Left lung (tissue), 10 donors: ENCODE data around the gene PTPN3. TPM values are rescaled to one million over a fixed set of nuclear protein-coding genes. Genes with fewer than 3 reads are reported as not detected.
A peak's percentile ranks its signal among the peaks of the same experiment; 100 is the strongest.
"Not testable (repeated sequence)": the region's sequence is repeated elsewhere in the genome, so short reads cannot be mapped to it uniquely, and the experiment has no call there.

Experiments
- ATAC-seq: fragments of 200-7000 bp; cut with Tn5 transposase; one replicate; pipeline ENCODE4 v1.9.1; 2020; ENCODE audit warnings: moderate library complexity
- DNase-seq, 4 donors: peaks; one replicate each; pipeline ENCODE4 v3.0.0-alpha.2; 2013 to 2020
- H3K27ac ChIP-seq, 2 donors: fragments of 200-600 bp; sonication (generic) in 1 of 2; one replicate each; pipeline versions ENCODE4 v1.5.0 to v1.8.0; 2020 to 2021
- H3K27me3 ChIP-seq, 2 donors: fragments of 200-600 bp; sonication (generic) in 1 of 2; one replicate each; pipeline versions ENCODE4 v1.5.0 to v1.8.0; 2020 to 2021
- H3K36me3 ChIP-seq, 2 donors: fragments of 200-600 bp; sonication (generic) in 1 of 2; one replicate each; pipeline versions ENCODE4 v1.5.0 to v1.8.0; 2020 to 2021
- H3K4me1 ChIP-seq, 2 donors: fragments of 200-600 bp; one replicate each; pipeline ENCODE4 v1.8.0; 2021
- H3K4me3 ChIP-seq, 2 donors: fragments of 200-600 bp; sonication (generic) in 1 of 2; one replicate each; pipeline versions ENCODE4 v1.5.0 to v1.8.0; 2020 to 2021; ENCODE audit warnings: mild to moderate bottlenecking in 1 of 2
- H3K9me3 ChIP-seq, 2 donors: fragments of 200-600 bp; sonication (generic) in 1 of 2; one replicate each; pipeline versions ENCODE4 v1.5.0 to v1.8.0; 2020 to 2021
- intact Hi-C, 2 donors: fragments of 100-400 bp; cut with DNase I; formaldehyde crosslinking; loops; one replicate each; pipeline versions ENCODE4 v1.11.2 to v1.14.2; 2022
- polyA plus RNA-seq, 6 donors: library from polyadenylated mRNA; unstranded; fragments of 120-200 nt; gene quantifications; one replicate each; pipeline ENCODE4 v1.2.1, GENCODE V29; 2013; ENCODE audit not compliant: insufficient read length in 6 of 6
- total RNA-seq, 2 donors: library from RNA; stranded (reverse); fragmentation: NEBNext Ultra II Directional; extraction: Animal tissue kit (Norgen Biotek cat#: 25700); gene quantifications; one replicate each; pipeline ENCODE4 v1.2.1, GENCODE V29; 2021
- TF ChIP-seq, protein P1 (sequence below), 2 donors: fragments of 200-600 bp; sonication (generic) in 1 of 2; IDR thresholded peaks; one replicate each; pipeline versions ENCODE4 v1.5.0 to v1.8.0; 2021; ENCODE audit warnings: antibody characterized with exemption in 2 of 2
- donor health status: DM: no; HTN: yes; CAD: no.
- donor health status: DM: no; HTN: no; CAD: no.

The PTPN3 gene
- total and polyA plus RNA-seq, 8 donors, result 7.7 to 16.6 (median 15.7) TPM

DNA sequence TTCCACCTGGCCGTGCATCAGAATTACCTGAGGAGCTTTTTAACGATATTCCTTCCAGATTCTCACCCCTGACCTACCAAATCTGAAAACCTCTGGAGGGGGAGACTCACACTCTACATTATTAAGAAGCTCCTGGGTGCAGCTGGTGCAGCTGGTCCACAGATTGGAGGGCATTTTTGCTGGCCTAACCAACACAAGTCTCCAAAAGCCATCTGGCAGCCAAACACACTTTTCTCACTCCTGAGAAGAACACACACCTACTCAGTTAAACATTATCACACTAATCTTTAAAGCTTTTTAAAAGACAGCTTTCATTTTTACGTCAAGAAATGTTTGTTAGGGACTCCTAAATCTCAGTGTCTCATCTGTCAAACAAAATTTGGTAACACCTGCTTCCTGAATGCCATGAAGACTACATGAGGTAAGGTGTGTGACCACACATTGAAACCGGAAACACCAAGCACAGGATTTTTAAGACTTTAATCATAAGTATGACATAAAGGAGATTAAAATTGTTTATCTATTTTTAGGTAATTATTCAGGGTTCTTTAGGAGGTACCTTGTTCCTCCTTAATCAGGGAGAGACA lies 14.2 kb upstream of the PTPN3 start:
- no peaks in the 10 kb centered on the region for H3K36me3 ChIP-seq
- H3K4me3 ChIP-seq, result no peak overlapping the region
- intact Hi-C loops, result no loop called here
- H3K4me1 ChIP-seq, result no peaks in the 10 kb centered on the region
- no peaks in the 10 kb centered on the region for H3K9me3 ChIP-seq
- H3K27me3 ChIP-seq, result no peaks in the 10 kb centered on the region
- ATAC-seq, result no peak
- no peak overlapping the region for H3K27ac ChIP-seq
- TF ChIP-seq, protein P1, sequence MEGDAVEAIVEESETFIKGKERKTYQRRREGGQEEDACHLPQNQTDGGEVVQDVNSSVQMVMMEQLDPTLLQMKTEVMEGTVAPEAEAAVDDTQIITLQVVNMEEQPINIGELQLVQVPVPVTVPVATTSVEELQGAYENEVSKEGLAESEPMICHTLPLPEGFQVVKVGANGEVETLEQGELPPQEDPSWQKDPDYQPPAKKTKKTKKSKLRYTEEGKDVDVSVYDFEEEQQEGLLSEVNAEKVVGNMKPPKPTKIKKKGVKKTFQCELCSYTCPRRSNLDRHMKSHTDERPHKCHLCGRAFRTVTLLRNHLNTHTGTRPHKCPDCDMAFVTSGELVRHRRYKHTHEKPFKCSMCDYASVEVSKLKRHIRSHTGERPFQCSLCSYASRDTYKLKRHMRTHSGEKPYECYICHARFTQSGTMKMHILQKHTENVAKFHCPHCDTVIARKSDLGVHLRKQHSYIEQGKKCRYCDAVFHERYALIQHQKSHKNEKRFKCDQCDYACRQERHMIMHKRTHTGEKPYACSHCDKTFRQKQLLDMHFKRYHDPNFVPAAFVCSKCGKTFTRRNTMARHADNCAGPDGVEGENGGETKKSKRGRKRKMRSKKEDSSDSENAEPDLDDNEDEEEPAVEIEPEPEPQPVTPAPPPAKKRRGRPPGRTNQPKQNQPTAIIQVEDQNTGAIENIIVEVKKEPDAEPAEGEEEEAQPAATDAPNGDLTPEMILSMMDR (IDR thresholded peaks at IDR 0.05), result no peak
- DNase-seq, result no peak

GRCh38 chr9:109510506-109510905 lies 12.4 kb upstream of the PTPN3 start:
- Histone ChIP-seq H3K36me3 (no peaks in the 10 kb centered on the region), H3K27ac (no peak overlapping the region), H3K4me1 (no peaks in the 10 kb centered on the region), H3K9me3 (no peaks in the 10 kb centered on the region), H3K4me3 (no peak overlapping the region), H3K27me3 (no peaks in the 10 kb centered on the region)
- TF ChIP-seq, protein P1 (IDR thresholded peaks at IDR 0.05), result no peak
- ATAC-seq, result no peak
- intact Hi-C loops, result no loop called here
- no peak for DNase-seq

DNA sequence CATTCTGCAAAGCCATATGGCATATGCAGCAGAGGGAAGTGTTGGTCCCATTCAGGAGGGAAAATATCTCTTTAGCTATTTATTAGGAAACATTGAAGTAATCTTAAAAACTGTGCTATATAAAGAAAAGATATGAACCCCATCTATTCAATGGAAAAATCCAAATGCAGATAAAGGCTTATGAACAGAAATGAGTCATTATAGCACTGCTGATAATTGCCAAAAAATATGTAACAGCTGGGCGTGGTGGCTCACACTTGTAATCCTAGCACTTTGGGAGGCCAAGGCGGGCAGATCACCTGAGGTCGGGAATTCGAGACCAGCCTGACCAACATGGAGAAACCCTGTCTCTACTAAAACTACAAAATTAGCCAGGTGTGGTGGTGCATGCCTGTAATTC lies 11.9 kb upstream of the PTPN3 start:
- H3K4me3 ChIP-seq, ATAC-seq, H3K27me3 ChIP-seq, H3K9me3 ChIP-seq, H3K27ac ChIP-seq, H3K4me1 ChIP-seq, DNase-seq, intact Hi-C loops, H3K36me3 ChIP-seq: not testable (repeated sequence)

GRCh38 chr9:109509611-109510010 lies 11.5 kb upstream of the PTPN3 start:
- ATAC-seq, result no peak
- Histone ChIP-seq H3K4me3 (no peak overlapping the region), H3K27ac (no peak overlapping the region), H3K9me3 (no peaks in the 10 kb centered on the region), H3K36me3 (no peaks in the 10 kb centered on the region), H3K27me3 (no peaks in the 10 kb centered on the region), H3K4me1 (no peaks in the 10 kb centered on the region)
- no peak for DNase-seq
- TF ChIP-seq, protein P1 (IDR thresholded peaks at IDR 0.05), result no peak
- intact Hi-C loops, result no loop called here

DNA sequence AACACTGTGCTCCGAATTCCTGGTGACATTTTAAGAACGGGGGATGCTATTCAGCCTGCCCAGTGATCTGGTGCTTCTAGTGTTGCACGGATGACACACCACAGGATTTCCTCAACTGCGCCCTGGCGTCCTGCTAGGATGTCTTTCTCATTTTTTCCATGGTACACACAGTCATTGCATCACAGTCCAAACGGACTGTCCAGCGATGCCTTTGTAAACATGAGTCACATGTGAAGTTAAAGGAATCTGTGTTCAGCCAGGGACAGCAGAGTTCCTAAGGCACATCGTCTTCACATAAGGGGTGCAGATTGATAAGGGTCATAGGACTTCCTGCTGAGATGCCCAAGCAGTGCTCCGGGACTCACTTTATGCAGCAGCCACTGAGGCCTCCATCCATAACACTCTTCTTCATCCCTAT lies 9.3 kb upstream of the PTPN3 start:
- DNase-seq (peak in 1 of 4 donors; percentile 19), ATAC-seq (peak; percentile 40)
- H3K4me1 ChIP-seq, result no peaks in the 10 kb centered on the region
- TF ChIP-seq, protein P1 (IDR thresholded peaks at IDR 0.05), result no peak
- peaks cover 0 to under 1% of the 10 kb centered on the region in 2 donors for H3K27me3 ChIP-seq
- H3K27ac ChIP-seq, result no peak overlapping the region
- H3K4me3 ChIP-seq, result no peak overlapping the region
- intact Hi-C loops, result no loop called here
- no peaks in the 10 kb centered on the region for H3K36me3 ChIP-seq
- no peaks in the 10 kb centered on the region for H3K9me3 ChIP-seq
